ENCODE results near the gene MYL10. TPM values are rescaled to one million over a fixed set of nuclear protein-coding genes. Genes with fewer than 3 reads are reported as not detected.

MYL10 gene
- total and polyA plus RNA-seq, 10 of the 15 experiments (the other 5 are each of a cell fraction or from before 2014, with no cell fraction given): not detected

GRCh38 chr7:101595246-101595645 lies 33.9 kb downstream of the MYL10 start (continued):
- TF ChIP-seq BCL11A (IDR thresholded peaks at IDR 0.05; ENCODE audit: low read depth, low read length) (no peak), MYC (IDR thresholded peaks at IDR 0.05; ENCODE audit: insufficient read depth, insufficient read length, insufficient replicate concordance, low read length, severe bottlenecking) (no peak), CHD4 (IDR thresholded peaks at IDR 0.05) (no peak)

DNA sequence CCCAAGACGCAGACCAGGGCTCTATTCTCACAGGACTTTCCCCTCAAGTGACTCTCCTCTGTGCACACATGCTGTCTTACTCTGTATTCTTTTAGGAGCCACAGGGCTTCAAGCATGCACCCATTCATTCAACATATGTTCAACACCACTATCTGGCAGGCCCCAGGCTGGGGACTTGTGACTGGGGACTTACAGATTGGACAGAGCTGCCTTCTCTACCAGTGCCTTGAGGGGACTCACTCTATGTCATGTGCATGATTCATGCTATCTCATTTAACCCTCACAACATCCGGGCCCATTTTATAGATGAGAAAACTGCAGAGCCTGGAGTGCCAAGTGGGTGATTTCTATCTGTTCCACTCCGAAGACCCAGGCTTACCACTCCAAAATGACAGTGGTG lies 34.3 kb downstream of the MYL10 start:
- no peak for ATAC-seq
- ChIA-PET CTCF (interaction anchor here (1.2 to 1.6 kb wide), 2 partner anchors 7 to 9 kb away, joined by 3 to 4 read pairs; no protein-coding TSS in a partner anchor), RAD21 (ENCODE audit: unreplicated experiment) (no interaction called here), POLR2A (no interaction called here), SMC1A (ENCODE audit: uncharacterized antibody, unreplicated experiment) (no interaction called here)
- Histone ChIP-seq H3K27me3 (replicated peaks in 1 of 2; ENCODE audit: control insufficient read depth in 2 of 2, insufficient read depth in 2 of 2, low read length in 1 of 2) (no peaks in the 10 kb centered on the region), H3K36me3 (ENCODE audit: control insufficient read depth in 2 of 2, insufficient read depth in 2 of 2, low read length in 1 of 2) (no peaks in the 10 kb centered on the region), H2AFZ (ENCODE audit: control insufficient read depth, low read depth, low read length) (no peak overlapping the region), H3K27ac (ENCODE audit: control insufficient read depth, insufficient read depth) (no peak overlapping the region), H4K20me1 (ENCODE audit: control insufficient read depth, insufficient read depth) (no peaks in the 10 kb centered on the region), H3K4me1 (ENCODE audit: control insufficient read depth, insufficient read depth, low read length) (no peaks in the 10 kb centered on the region), H3K9me3 (replicated peaks; ENCODE audit: control insufficient read depth, insufficient read depth, low read length) (no peaks in the 10 kb centered on the region), H3K4me2 (ENCODE audit: control insufficient read depth, insufficient read depth) (no peak overlapping the region), H3K79me2 (ENCODE audit: control insufficient read depth, insufficient read depth, low read length) (no peaks in the 10 kb centered on the region), H3K4me3 (no peak overlapping the region), H3K9ac (ENCODE audit: control insufficient read depth, insufficient read depth, low read length) (no peak overlapping the region)
- in situ Hi-C loops (cut with MboI): no loop called here
- FAIRE-seq: no peak
- DNase-seq (ENCODE audit: low read depth, low spot score): no peak
- no TSS peak for BruUV-seq (replicated peaks)
- 0% methylated on average over 3 of the region's 3 CpGs for WGBS (ENCODE audit: insufficient coverage, insufficient replicate concordance, low lambda C conversion rate, missing lambda C conversion rate)
- intact Hi-C loops (cut with micrococcal nuclease; ENCODE audit: unreplicated experiment): no loop called here
- TF ChIP-seq CBFB (IDR thresholded peaks at IDR 0.05; ENCODE audit: low read depth): no peak
- TF ChIP-seq ETV6 (conservative IDR thresholded peaks at IDR 0.05 in 1 of 2, IDR thresholded peaks at IDR 0.05 in 1 of 2; ENCODE audit: borderline replicate concordance in 1 of 2, low read depth in 1 of 2): no peak
- no peak for TF ChIP-seq SP1 (IDR thresholded peaks at IDR 0.05; ENCODE audit: low read depth, low read length)
- no peak for TF ChIP-seq JUND (IDR thresholded peaks at IDR 0.05; ENCODE audit: low read depth, low read length)
- TF ChIP-seq, protein P1, sequence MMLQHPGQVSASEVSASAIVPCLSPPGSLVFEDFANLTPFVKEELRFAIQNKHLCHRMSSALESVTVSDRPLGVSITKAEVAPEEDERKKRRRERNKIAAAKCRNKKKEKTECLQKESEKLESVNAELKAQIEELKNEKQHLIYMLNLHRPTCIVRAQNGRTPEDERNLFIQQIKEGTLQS (IDR thresholded peaks at IDR 0.05; ENCODE audit: borderline replicate concordance, extremely low read depth, low read depth, low read length): no peak
- no peak for TF ChIP-seq CREM (IDR thresholded peaks at IDR 0.05; ENCODE audit: low read depth)
- TF ChIP-seq SRF (IDR thresholded peaks at IDR 0.05; ENCODE audit: low read depth in 2 of 2, low read length in 2 of 2): no peak
- no peak for TF ChIP-seq MLLT1 (IDR thresholded peaks at IDR 0.05)
- TF ChIP-seq PML (IDR thresholded peaks at IDR 0.05; ENCODE audit: low read length): no peak
- TF ChIP-seq PRDM15 (CRISPR knock-in tag; IDR thresholded peaks at IDR 0.05): no peak
